ENCODE data around the gene UBE3A.

UBE3A gene

DNA sequence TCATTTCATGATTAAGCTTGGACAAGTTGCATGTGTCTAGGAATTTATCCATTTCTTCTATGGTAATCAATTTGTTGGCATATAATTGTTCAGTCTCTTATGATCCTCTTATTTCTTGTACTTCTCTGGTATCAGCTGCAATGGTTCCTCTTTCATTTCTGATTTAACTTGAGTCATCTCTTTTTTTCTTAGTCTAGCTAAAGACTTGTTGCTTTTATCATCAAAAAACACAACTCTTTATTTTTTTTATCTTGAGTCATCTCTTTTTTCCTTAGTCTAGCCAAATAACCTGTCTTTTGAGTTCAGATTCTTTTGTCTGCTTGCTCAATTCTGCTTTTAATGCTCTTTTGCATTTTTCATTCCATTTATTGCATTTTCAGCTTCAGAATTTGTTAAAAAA is 37.3 kb downstream of the UBE3A start:
- no peak for DNase-seq

- DNase-seq: no peak
Measured at GRCh38 chr15:25397100-25397499, 41.7 kb downstream of the UBE3A start.

GRCh38 chr15:25394898-25395297 is 43.9 kb downstream of the UBE3A start:
- no peak for DNase-seq

DNA sequence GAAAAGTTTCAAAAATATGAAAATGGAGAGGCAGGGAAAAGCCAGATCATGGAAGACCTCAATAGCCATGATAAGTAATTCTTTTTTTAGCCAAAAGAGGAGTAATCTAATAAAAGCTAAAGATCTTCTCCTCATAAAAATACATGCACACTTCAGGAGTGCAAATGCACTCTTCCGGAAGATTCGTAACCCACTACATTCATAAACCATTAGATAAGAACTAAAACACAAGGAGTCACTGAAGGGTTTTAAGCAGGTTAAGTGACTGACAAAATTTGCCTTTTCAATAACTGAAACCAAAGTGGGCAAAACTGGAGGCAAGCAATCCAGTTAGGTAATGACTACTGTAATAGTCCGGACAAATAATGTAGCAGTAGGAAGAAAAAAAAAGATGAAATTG is 46.0 kb downstream of the UBE3A start:
- DNase-seq: no peak

- DNase-seq: no peak
Measured at GRCh38 chr15:25391971-25392721, 46.7 kb downstream of the UBE3A start.

DNA sequence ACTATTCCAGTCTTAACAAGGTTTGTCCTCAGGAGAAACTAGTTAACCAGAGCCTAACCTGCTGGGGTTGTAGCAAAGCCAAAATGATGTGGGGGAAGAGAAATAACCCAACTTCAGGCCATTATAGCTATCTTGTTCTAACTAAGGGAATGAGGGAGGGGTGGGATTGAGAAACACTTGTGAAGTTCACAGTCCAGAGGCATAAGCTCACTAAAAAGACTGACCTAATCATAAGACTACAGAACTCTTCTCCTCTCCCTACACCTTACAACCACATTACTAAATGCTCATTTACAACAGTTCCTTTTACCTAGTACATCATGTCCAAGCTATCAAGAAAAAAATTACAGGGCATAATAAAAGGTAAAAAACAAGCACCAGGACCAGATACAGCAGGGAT is 52.8 kb downstream of the UBE3A start:
- DNase-seq: no peak

DNA sequence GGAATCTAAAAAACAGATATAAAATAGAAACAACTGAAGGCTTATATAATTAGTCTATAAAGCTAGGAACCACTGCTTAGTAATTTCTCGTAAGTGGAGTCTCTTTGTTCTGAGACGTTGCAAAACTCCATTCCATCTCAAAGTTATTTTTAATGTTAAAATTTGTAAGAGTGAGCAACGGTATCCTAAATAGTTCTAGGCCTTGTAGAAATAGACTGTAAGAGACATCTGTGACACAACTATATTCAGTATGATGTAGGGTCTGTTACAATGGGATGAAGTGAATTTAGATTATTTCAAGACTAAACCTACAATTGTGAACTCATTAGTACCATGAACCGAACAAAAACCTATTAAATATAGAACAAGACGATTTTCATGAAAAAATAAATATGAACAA is 57.2 kb downstream of the UBE3A start:
- DNase-seq: no peak

GRCh38 chr15:25378501-25378901 is 60.3 kb downstream of the UBE3A start:
- DNase-seq: no peak

GRCh38 chr15:25375557-25375956 is 63.3 kb downstream of the UBE3A start:
- no peak for DNase-seq

DNA sequence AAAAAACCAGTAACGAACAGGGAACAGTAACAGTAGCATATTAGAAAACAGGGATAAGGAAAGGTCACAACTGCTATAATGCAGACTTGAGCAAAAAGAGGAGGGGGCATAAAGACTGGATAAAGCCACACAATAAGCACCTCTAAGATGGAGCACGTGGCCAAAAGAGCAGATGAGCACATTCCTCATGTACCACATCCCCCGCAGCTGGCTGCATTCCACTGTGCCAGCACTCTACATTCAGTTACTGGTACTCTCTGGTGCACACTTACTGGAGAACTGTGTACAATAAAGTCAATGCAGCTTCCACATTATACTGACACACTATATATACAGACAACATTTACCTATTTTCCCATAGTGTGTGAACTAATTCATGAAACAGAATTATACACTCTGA is 64.7 kb downstream of the UBE3A start:
- no peak for DNase-seq

DNA sequence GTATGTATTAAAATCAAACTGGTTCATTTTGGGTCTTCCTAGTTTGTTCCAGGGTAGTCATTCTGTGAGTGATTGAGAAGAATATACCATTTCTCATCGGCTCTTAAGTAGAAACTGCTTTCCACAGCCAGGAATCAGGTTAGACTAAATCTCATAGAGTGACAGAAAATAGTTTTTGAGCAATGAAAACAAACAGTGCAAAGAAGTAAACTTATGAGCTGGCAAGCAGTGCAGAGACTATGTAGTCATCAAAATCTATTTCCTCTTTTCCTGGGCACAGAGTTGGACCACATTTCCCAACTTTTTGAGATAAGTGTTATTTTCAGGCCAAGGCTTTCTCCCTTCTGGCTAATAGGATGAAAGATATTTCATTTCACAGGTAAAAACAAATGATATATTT is 66.5 kb downstream of the UBE3A start:
- no peak for DNase-seq

DNA sequence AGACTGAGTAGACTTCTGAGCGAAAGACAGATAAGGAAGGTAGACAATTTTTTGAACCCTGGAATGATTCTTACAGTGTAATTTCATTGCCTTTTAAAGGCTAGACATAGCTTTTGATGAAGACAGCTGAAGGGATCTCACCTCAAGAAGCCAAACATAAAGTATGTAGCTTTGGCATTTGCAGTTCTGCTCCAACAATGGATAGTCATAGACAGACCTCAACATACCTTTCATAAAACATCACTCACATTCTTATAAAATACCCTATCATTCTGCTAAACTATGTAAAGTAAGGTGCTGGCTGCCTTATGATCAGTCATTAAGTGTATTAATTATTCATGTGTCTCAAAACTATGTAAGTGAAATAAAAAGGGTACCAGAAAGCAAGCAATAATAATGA is 70.0 kb downstream of the UBE3A start:
- no peak for DNase-seq

- no peak for DNase-seq
Measured at GRCh38 chr15:25366058-25366457, 72.8 kb downstream of the UBE3A start.

DNA sequence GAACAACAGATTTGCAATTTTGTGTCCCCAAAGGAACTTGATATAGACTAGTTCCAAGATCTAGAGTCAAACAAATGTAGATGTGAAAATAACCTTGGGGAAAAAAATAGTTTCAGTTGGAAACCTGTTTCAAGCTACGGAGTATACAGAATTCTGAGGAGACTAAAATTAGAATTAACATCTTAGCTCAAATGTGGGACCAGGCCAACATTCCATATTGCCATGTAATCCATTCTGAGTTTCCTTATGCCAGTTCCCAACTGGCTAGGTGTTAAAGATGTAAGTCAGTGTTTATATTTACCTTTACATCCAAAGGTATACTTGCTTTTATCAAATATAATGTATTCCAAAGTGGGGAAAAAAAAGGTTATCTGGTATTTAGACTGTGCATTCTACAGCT is 76.3 kb downstream of the UBE3A start:
- no peak for DNase-seq

DNA sequence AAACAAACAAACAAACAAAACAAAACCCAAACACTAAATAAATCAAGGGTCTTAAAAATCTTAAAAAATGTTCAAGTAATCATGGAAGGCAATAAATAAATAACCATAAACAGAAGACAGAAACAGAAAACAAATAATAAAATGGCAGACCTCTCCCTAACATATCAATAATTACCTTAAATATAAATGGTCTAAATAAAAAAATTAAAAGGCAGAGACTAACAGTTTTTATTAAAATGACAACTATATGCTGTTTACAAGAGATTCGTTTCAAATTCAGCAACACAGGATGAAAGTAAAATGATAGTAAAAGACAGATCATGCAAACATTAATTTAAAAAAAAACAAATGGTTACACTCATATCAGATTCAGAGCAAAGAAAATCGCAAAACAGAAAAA is 91.1 kb downstream of the UBE3A start:
- DNase-seq: no peak

DNA sequence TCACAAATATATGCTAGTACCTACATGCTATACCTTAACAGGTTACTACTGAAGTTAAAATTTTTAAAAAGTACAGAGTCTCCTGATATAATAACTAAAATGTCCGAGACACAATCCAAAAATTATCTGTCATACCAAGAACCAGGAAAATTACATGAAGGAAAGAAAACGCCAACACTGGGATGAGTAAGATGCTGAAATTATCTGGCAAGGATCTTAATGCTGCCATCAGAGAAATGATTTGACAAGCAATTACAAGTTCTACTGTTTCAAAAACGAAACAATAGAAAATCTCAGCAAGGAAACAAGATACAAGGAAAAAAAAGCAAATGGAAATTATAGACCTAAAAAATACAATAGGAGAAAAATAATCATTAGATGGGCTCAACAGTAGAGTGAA is 92.5 kb downstream of the UBE3A start:
- DNase-seq: no peak

DNA sequence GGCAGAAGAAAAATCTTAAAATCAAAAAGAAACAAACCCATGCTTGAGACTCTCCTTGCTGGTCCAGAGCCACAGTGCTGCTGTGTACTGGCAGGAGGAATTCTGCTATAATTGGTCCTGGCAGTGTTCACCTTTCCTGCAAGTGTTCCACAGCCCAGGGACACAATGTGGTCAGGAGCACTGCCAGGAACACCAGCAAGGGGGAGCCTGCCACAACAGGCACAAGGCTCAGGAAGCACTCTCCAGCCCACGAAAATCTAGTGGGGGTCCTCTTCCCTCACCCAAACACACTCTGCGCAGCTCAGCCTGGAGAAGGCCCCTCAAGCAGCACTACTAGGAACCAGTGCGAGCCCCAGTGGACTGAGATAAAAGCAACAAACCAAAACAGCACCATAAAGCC is 92.9 kb downstream of the UBE3A start:
- no peak for DNase-seq

DNA sequence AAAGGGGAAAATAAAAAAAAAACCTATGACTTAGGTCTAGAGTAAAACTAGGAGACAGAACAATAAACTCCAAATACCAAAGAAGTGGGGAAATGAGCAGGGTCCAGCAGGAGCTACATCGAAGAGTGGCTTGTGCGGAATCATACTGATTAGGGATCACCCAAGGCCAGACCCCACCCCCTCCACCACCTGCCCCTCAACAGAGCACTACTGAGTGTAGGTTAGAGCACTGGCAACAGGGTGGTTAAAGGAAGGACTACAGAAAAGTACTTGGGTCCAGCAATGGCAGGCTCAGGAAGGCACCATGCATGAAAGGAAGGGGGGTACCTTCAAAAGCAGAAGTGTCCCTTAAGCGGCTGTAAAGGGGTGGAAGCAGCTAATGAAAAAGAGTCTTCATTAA is 96.2 kb downstream of the UBE3A start:
- DNase-seq: no peak

- no peak for DNase-seq
Measured at GRCh38 chr15:25339431-25339830, 99.4 kb downstream of the UBE3A start.

DNA sequence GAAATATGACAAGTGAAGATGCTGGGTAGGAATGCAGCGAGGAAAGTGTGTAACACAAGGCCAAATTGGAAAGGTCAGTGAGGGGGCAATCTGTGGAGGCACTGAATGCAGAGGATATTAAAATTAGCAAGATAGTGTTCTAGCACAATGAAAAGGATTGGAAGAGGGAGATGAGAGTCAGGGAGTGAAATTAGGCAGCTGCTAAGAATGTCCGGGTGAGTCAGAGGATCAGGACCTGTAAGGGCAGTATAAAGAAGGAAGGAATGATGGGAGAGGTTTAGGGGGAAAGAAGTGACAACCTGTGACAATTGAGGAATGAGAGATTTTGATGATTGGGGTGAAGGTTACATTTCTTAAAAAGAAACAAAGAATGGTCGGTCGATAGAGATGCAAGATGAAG is 103.5 kb downstream of the UBE3A start:
- no peak for DNase-seq

DNA sequence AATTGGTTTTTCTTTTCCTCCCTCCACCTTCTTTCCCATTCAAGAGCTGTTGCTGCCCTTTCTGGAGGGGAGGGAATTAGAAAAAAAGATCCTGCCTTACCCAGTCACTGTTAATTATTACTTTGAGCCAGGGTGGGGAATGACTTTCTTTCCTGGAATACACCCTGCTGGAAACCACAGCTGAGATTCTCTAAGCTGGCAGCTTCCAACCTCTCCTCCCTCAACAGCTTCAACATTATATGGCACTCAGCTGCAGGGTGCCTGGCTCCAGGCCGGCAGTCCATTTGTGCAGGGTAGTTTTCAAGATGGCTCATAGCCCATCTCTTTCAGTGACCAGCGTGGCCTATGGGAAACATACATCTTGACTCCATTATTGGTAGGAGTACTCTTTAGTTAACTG is 105.8 kb downstream of the UBE3A start:
- no peak for DNase-seq

- DNase-seq: no peak
Measured at GRCh38 chr15:25332306-25332705, 106.5 kb downstream of the UBE3A start.

- DNase-seq: no peak
Measured at GRCh38 chr15:25331860-25332259, 107.0 kb downstream of the UBE3A start.

DNA sequence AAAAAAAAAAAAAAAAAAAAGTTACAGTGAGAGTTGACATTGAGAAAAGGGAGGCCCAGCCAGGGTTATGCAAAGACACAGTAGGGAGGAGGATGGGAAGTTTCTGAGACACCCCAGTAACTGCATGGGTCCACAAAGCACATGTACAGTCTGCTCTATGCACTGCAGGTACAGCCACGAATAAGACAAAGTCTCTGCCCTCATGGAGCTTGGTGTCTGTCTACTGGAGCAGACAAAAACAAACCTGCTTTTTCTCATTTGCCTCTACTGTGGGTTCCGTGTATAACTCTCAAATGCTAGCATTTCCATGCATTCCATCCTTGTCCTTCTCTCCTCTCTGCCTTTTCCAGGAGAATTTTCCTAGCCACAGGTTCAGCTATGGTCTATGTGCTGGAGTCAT is 107.4 kb downstream of the UBE3A start:
- DNase-seq: no peak

DNA sequence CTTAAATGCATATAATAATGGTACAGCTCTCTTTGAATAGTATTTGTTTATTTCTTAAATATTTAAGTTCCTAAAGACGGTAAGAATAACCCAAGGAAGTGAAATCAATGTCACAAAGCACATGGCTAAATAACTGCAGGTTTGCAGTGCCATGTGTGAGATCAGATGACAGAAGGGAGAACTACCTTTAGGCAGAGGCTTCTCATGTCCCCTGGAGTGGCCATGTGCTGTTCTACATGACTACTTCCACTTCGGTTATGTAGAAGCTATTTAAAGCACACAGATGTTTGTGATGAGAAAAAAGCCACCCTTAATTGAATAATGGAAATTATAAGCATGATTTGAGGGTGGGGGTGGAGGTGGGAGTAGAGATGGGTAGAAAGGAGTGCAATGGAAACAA is 109.1 kb downstream of the UBE3A start:
- DNase-seq: no peak

DNA sequence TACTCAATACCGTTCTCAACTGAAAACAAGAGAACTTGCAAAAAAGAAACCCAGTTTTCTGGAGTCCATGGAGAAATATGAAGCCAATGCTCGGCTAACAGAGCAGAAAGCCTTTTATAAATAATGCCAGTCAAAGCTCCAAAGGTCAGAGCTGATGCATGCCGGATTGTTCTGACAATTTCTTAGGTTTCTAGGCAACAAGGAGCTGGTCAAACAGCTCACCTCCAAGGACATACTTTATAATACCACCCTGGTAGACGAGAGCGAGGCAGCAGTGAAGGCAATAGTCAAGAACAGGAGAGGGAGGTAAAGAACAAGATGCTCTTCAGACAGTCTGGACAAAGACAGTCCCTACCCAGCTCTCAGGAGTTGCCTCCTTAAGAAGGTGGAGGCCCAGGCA is 111.1 kb downstream of the UBE3A start:
- no peak for DNase-seq

All from NCI-H774 (cell line).